GM19397 (cell line): ENCODE data around the gene DNAH1.
A peak's percentile ranks its signal among the peaks of the same experiment; 100 is the strongest.
"Not testable (repeated sequence)": the region's sequence is repeated elsewhere in the genome, so short reads cannot be mapped to it uniquely, and the experiment has no call there.

Experiments used
- ATAC-seq: cut with Tn5 transposase; IDR thresholded peaks from one replicate; pipeline ENCODE4 v1.9.1; 2021; ENCODE audit warnings: mild to moderate bottlenecking, moderate library complexity; ENCODE audit not compliant: unreplicated experiment

Gene DNAH1

DNA sequence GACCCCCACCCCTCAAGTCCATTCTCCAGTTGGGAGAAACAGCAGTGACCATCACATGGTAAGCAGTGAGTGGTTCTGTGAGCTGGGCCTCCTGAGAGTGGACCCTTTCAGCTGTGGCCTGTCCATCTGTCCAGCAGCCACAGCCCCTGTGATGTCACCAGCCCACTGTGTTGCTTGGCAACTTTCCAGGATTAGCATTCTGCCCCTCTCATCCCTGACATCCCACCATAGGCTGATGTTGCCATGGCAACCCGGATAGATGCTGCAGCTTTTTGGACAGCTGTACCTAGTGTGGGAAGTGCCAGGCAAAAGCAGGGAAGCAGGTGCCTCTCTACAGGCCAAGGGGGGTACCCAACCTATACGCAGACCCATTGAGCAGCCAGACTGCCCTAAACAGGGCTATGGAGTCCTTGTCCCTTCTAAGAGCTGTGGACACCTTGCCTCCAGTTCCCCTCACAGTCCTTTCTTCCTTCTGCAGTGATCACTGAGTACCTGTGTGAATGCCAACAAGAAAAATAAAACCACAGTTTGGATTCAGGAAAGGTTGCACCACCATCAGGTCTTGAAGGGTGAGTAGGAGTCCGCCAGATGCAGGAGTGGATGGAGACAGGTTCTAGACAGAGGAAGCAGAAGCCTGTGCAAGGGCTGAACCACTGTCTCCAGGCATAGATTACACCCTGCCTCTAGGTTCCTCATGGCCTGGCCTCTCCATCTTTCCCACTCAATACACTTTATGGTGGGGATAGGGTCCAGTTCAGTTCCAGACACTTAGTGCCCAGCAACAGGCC, at the start of gene DNAH1:
TSS of gene DNAH1 (plus strand) at position 343 of the 788 bp plus-strand sequence. CDS start 6,124 bp downstream, outside the sequence.
- no peak for ATAC-seq

DNA sequence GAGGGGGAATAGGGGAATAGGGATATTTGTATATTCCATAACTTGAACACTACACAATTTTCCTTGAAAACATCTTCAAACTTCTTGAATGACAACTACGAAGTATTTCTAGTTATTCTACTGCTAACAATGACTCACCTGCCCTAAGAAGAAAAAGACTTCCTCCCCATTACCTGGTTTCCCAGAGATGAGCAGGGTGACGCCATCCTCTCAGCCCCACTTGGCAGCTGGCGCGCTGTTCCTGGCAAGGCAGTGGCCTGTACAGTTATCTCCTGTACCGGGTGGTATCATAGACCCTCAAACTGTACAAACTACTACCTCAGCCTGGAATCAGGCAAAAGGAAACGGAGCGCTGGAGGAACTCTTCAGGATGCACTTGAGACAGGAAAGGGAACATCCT, 48.1 kb upstream of the DNAH1 start:
- ATAC-seq = no peak

DNA sequence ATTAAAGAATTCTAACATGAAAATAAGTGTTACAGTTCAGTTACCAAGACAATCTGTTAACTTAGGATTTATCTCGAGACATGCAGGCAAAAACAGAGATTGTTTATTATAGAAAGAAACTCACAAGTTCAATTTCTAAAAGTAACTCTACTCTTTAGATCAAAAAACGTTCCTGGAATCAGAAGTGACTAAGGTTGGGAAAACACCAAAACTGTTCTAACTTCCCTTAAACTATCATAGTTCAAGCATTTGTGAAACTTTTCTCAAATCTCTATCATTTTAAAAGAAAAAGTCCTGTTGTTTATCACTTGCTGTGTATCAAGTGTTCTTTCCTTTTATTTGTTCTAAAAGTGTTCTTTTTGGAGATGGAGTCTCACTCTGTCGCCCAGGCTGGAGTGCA, 46.3 kb upstream of the DNAH1 start:
- no peak for ATAC-seq

DNA sequence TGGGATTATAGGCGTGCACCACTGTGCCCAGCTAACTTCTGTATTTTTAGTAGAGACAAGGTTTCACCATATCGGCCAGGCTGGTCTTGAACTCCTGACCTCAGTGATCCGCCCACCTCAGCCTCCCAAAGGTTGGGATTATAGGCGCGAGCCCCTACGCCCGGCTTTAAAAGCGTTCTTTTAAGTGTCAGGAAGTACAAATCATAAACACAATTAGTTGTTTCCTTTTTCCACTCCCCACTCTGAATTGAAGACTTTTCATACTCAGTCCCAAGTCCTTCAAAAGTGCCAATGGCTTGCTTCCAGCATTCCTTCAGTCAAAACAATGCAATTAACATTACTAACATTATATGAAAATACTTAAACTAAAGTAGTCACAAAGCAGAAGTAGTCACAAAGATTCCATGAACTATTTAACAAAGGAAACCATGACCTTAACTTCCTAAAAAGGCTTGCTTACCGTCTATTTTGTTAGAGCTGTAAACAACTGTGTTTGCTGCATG, 45.8 kb upstream of the DNAH1 start:
- ATAC-seq = no peak

DNA sequence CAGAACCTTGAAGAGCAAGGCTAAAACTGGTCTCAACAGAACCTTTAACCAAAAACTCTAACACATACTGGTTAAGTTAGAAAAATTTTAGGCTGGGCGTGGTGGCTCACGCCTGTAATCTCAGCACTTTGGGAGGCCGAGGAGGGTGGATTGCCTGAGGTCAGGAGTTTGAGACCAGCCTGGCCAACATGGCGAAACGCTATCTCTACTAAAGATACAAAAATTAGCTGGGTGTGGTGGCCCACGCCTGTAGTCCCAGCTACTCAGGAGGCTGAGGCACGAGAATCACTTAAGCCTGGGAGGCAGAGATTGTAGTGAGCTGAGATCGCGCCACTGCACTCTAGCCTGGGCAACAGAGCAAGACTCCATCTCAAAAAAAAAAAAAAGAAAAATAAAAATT, 43.9 kb upstream of the DNAH1 start:
- not testable (repeated sequence) for ATAC-seq

DNA sequence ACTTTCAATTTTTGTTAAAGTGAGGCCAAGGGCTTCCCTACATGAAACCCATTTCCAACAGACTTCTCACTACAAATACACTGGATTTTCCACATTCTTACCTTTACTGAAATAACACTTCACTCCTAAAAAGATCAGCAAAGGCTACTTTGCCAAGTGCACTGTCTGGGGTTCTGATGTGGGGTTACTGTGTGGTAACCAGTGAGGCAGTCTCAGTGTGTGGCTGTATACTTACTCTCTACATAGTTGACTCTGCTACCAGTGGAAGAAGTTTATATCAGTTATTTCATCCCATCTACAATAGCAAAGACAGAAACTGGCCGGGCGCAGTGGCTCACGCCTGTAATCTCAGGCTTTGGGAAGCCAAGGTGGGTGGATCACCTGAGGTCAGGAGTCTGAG, 43.3 kb upstream of the DNAH1 start:
- ATAC-seq = no peak

DNA sequence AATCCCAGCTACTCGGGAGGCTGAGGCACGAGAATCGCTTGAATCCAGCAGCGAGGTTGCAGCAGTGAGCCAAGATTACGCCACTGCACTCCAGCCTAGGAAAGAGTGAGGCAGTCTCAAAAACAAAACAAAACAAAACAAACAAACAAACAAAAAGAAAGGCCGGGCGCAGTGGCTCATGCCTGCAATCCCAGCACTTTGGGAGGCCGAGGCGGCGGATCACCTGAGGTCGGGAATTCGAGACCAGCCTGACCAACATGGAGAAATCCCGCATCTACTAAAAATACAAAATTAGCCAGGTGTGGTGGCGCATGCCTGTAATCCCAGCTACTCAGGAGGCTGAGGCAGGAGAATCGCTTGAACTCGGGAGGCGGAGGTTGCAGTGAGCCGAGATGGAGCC, 41.3 kb upstream of the DNAH1 start:
- ATAC-seq = not testable (repeated sequence)

DNA sequence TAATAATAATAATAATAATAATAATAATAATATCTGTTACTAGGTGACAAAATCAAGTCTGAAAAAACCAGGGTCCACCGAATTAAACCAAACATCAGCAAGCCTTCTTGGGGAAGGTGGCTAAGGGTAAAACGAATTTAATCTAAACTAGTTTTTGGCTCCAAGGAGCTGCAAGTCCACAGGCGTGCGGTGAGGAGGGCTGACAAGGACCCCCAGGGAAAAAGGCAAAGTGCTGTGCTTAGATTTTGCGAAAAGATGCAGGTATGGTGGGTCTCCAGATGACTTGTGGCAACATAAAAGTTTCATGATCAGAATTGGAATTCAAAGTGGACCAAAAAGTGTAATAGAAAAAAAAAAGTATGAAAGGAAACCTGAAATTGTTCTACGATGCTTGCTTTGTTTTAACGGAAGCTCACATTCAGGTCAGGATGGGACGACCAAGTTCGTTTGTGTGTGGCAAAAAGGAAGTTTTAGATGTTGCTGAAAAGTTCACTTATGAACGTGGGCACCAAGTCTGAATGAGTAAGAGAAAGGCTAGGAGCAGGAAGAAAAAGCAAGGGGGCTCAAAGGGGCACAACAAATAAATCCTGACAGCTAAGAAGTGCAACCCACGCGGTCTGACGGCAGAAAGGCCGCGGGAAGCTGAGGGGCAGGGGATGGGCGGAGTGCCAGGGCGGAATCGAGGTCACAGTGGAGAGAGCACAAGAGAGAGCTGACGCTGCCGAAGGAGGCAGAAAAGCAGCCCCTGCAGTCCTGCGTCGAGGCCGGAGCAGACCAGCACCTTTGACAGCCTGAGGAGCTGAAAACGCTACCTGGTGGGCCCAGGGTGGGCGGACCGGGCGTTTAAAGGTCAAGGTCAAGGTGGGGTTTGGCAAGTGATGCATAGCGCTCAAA, 38.8 kb upstream of the DNAH1 start:
- ATAC-seq = peak; percentile 16

DNA sequence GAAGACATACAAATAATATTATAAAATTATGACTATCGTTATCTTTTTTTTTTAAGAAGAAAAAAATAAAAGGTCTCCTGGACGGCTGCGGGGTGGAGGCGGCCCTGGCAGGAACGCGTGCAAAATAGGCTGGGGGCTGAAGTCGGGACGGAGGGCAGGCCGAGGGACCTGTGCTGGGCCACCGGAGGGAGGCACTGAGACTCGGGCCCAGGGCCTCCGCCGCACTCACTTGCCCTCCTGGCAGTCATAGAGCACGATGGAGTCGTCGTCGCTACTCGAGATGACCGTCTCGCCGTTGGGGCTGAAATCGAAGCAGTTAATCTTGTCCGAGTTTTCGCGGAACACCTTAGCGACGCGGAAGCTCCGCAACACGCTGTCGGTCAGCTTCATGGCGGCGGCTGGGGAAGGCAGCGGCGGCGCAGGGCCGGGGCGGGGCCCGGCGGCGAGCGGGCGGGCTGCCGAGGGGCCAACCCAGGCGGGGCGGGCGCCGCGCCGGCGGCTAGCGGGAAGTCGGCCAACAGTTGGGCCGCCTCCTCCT, 38.1 kb upstream of the DNAH1 start:
- ATAC-seq = peak; percentile 77

DNA sequence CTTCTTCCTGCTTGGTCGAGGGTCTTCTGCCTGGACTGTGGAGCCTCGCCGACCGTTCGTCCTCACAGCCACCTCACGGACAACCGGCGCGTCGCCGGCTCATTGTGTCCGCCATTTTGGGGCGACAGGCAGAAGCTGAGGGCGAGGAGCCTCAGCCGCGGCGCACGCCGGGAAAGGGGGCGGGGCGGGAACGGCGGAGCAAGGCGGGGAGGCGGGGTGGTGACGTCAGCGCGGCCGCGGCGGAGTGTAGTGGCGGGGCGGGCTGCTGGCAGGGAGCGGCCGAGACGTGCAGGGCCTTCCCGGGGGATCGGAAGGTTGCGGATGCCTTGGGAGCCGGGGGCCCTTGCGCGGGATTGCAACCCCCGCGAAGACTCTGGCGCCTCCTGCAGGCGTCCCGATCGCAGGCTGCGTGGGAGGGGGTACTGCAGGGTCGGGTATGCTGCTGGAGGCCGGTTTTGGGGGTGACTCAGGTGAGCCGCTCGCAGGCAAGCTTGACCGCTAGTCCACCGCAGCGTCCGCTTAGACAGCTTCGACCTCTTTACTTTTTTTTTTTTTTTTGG, 37.5 kb upstream of the DNAH1 start, which contains the start of gene WDR82:
TSS of gene WDR82 (minus strand) at position 140 of the 560 bp plus-strand sequence. CDS start 288 bp downstream, outside the sequence.
- ATAC-seq = peak; percentile 85

DNA sequence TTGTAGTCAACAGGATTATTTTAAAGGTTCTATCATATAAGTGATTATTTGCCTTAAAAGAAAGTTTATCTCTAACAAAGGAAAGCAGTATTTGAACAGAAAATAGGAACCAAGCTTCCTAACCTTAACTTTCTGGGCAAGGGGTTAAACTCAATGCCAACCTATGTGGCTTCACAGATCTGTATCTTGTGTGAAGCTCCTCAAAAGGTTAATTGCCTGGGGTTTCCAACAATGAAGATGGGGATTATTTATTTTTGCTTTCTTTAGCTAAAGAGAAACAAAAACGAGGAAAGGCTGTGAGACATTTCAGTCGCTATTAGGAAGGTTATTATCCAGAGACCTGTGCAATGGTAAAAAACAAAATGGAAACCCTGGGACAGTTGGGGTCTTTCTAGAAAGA, 36.5 kb upstream of the DNAH1 start:
- no peak for ATAC-seq

DNA sequence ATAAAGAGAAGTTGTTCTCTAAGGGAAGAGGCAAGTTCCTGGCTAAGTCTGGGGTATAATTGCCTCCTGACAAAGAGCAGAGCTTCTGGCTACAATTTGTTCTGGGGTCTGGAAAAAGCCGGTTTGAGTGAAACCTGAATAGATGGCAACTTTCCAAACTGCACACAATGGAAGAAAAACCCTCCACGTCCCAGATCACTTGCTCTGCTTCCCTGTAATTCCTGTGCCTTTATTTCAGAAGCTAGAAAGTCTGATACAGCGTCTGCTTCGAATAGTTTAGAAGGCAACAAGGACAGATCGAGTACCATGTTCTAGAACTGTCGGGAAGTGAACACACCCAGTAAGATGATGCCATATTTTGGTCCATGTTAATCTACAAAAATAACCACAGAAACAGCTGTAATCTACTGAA, 36.1 kb upstream of the DNAH1 start:
- no peak for ATAC-seq

DNA sequence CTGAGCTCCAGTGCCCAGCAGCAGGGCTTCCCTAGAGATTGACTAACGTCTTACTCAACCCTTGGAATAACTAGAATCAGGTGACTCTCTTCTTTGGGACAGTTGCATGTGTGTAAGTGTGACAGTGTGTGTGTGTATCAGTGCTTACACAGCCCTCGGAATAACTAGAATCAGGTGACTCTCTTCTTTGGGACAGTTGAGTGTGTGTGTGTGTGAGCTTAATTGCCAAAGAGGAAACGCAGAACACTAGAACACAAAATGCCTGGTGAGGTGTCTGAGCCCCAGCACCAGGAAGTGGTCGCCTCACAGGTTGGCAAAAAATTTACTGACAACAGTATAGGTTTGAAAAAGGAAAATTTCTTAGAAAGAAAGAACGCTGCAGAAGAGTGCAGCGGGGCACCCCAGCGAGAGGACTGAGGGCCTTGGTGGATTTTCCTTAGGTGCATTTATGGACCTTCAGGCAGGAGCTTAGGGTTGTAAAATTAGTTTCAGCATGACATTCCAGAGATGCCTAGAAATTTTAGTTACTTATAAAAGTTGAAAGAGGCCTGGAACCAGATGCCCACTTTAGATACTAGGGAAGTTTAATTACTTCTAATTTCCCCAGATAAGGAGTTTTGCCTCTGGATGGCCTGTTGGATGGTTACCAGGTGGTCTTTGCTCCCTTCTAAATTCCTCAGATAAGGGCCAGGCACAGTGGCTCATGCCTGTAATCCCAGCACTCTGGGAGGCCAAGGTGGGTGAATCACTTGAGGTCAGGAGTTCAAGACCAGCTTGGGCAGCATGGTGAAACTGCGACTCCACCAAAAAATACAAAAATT, 33.9 kb upstream of the DNAH1 start:
- ATAC-seq = no peak

DNA sequence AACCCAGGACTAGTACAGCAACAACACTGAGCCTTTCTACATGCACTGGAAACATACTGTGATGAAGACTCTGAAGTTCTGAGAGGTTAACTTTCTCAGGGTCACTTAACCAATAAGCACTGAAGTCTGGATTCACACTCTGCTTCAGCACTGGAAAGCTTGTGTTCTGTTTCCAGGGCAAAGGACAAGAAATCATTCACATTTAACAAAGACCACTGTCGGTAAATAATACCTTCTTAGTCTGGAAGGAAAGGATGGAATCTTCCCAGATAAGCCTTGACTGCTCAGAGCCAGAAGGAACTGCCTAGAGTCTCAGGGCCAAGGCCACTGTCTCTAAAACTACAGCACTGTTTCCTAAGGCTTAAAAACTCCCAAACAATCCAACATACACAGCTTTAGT, 32.8 kb upstream of the DNAH1 start:
- no peak for ATAC-seq

DNA sequence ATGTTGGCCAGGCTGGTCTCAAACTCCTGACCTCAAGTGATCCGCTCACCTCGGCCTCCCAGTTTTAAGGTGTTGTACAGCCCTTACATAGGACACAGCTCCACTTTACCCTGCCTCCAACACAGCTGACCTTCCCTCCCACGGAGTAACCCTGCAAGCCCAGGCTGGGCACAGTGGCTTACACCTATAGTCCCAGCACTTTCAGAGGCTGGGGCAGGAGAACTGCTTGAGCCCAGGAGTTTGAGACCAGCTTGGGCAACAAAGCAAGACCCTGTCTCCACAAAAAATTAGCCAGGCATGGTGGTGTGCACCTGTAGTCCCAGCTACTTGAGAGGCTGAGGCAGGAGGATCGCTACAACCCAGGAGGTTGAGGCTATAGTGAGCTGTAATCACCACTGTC, 32.1 kb upstream of the DNAH1 start:
- ATAC-seq = not testable (repeated sequence)

DNA sequence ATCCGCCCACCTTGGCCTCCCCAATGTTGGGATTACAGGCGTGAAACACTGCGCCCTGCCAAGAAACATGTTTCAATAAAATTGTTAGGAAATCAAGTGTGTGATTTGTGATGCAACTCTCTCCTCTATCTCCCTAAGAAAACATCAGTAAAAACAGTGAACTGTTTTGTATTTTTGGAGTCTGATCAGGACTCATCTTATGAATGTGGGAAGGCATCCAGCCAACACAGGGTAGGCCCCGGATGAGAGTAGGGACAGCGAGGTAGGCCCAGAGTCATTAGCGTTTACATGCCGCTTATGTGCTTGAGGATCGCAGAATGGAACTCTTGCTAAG, 29.4 kb upstream of the DNAH1 start:
- no peak for ATAC-seq

DNA sequence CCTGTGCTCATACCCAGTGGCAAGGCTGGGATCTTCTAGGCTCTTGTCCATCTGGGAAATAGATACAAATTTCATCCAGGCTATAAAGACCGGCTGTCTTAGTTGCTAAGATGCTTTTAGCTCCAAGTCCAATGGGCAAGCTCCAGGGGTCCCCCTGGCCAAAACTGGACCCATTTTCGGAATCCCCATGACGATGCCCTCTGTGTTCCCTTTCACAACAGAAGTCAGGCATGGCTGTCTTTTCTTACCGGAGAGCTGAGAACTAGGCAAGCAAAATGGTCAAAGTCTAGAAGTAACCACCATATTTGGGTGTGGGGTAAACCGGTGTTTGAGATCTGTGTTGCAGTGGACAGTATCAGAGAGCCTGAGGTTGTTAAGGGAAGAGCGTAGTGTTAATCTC, 27.4 kb upstream of the DNAH1 start:
- ATAC-seq = no peak

DNA sequence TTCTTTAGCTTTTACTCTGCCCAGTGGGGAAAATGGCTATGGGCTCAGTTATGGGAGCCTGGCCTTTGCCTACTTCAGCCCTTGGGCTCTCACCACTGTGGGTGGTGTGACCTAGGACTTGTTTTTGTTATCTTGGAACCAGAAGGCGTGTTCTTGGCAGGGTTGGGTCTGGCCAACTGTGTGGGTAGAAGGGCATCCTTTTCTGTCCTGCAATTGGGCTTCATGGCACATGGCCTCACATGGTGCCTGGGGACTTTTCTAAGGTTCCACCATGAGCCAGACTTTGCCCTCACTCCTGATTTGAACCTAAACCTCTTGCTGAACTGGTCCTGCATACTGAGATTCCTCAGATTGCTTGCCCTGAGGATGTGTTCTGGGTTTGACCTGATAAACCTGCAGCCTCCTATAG, 26.8 kb upstream of the DNAH1 start:
- ATAC-seq = no peak

DNA sequence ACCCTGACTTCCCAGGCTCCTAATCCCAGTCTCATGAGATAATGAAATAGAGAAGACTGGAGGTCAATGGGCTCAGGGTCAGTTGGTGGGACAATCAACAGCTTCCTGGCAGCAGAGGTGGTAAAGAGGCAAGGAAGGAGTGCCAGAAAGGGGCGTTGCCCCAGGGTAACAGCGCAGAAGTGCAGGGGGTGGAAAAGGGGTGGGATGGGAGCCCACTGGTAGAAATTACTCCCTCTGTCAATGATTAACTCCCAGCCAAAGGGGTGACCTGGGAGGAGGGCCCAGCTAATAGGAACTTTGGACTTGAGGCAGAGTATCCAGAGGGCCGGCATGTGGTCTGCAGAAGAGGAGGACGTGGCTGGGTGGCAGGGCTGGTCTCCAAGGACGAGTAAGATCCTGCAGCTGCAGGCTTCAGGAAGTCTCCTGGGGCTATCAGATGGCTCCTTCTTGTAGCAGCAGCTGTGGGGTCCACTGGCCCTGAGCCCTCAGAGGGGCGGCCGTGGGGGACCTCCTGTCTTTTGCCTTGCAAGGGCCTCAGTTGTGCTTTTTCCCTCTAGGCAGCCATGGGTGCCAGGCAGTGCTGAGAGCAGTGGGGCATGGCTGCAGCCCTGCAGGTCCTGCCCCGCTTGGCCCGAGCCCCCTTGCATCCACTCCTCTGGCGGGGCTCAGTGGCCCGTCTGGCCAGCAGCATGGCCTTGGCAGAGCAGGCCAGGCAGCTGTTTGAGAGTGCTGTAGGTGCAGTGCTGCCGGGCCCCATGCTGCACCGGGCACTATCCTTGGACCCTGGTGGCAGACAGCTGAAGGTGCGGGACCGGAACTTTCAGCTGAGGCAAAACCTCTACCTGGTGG, 26.1 kb upstream of the DNAH1 start:
- no peak for ATAC-seq
